Breast epithelium (tissue), 3 donors: ENCODE results near the gene GPR35.

Source experiments
- POLR2AphosphoS5 ChIP-seq, 3 donors: sonication (generic); formaldehyde crosslinking; IDR thresholded peaks; one replicate each; pipeline ENCODE4 v1.6.1; 2017; ENCODE audit warnings: antibody characterized with exemption in 3 of 3
- TF ChIP-seq, protein P1 (sequence below), 3 donors: fragments of 450-650 bp; IDR thresholded peaks; one replicate each; pipeline ENCODE4 v1.5.1; 2016 to 2017; ENCODE audit warnings: antibody characterized with exemption in 3 of 3, mild to moderate bottlenecking in 3 of 3, moderate library complexity in 3 of 3

DNA sequence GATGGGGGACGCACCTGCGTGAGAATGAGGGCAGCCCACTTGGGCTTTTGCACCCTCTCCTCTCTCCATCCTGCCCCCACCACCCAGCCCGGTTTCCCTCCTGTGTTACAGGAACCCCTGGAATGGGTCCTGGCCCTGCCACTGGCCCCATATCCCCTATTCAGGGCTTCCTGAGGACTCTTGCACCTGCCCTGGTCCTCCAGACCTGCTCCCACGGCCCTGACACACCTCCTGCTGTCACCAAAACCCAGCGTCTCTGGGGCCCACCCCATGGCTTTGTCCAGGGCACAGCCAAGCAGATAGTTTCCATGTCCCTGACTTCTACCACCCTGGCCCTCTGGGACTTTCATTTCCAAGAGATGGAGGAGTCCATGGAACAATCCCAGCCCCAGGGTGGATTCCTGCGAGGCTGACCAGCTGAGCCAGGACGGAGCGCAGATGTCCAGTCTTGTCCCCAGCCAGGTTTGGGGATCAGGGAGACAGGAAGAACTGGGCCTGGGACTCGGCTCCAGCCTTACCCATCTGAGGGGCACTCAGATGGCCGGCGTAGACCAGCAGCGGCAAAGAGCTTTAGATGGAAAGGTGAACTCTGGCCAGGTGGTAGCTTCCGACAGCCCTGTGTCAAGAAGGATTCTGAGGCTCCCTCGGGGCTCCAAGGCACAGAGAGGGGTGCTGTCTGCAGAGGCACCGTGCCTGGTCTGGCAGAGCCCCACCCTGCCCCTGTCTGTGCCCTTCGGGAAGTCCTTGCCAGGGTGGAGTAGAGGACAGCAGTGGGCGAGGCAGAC, 12.0 kb downstream of the GPR35 start:
- TF ChIP-seq, protein P1, sequence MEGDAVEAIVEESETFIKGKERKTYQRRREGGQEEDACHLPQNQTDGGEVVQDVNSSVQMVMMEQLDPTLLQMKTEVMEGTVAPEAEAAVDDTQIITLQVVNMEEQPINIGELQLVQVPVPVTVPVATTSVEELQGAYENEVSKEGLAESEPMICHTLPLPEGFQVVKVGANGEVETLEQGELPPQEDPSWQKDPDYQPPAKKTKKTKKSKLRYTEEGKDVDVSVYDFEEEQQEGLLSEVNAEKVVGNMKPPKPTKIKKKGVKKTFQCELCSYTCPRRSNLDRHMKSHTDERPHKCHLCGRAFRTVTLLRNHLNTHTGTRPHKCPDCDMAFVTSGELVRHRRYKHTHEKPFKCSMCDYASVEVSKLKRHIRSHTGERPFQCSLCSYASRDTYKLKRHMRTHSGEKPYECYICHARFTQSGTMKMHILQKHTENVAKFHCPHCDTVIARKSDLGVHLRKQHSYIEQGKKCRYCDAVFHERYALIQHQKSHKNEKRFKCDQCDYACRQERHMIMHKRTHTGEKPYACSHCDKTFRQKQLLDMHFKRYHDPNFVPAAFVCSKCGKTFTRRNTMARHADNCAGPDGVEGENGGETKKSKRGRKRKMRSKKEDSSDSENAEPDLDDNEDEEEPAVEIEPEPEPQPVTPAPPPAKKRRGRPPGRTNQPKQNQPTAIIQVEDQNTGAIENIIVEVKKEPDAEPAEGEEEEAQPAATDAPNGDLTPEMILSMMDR (IDR thresholded peaks at IDR 0.05): no peak
- TF ChIP-seq POLR2AphosphoS5 (IDR thresholded peaks at IDR 0.05): no peak
